Measurements from ENCODE around the gene ZNF317.
"Not testable (repeated sequence)": the region's sequence is repeated elsewhere in the genome, so short reads cannot be mapped to it uniquely, and the experiment has no call there.

Gene ZNF317

DNA sequence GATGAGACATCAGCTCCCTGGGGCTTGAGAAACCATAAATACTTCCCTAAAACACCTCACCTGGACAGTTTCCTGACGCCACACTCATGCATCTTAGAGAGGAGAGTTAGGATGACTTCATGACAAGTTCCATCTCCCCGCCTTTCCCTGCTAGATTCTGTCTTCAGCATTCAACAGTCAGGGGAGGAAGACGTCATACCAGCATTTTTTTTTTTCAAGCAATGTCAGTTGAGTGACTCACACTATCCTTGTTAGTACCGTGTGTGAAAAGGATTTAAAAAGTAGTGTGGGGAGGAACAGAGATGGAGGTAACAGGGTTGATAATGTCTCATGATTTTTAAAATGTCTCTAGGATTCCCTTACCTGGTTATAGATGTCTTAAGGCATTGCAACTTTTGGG lies 38.7 kb downstream of the ZNF317 start, which contains the start of gene OR7D2:
Gene OR7D2, plus strand, starts transcription at position 79 of the 400 bp plus-strand sequence. CDS start 6,803 bp downstream, outside the sequence.
- no peak for DNase-seq

DNA sequence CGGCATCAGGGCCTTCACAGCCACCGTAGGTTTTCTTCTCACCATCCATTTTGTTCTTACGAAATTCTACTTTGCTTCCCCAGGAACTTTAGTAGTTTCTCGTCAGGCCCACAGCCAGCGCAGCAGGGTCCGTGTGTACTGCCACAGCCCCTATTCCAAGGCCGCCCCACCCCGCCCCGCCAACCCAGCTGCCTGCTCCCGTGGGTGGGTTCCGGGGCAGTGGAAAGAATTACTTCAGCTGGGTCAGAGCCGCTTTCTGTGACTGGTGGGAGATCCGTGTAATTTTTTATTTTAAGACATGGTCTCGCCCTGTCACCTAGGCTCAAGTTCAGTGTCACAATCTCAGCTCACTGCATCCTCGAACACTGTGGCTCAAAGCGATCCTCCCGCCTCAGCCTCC lies 42.8 kb downstream of the ZNF317 start:
- DNase-seq: no peak

DNA sequence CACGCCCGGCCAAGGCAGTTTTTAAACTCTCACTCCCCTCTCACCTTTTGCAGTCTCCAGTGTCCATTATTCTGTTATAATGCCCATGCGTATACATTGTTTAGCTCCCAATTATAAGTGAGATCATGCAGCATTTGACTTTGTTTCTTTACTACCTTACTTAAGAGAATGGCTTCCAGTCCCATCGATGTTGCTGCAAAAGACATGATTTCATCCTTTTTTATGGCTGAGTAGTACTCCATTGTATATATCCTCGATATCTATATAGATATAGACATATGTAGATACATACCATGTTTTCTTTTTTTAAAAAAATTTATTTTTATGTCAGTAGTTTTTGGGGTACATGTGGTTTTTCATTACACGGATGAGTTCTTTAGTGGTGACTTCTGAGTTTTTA lies 47.0 kb downstream of the ZNF317 start:
- DNase-seq: no peak

DNA sequence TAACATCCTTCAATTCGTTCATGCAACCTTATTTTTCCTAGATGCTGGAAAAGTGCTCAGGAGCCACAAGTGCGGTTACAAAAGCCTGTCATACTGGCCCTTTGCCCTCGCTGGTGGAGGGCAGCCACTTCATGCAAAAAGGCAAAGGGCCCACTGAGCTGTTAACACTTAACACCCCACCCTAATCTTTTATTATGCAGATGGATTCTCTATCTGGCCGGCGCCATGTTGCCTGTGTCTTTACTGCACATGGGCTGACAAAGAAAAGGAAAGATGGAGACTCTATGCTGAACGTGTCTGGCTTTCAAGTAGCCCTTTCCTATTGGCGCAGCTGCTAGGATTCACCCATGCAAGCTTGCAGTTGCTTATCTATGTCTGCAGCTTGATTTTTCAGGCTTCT lies 49.3 kb downstream of the ZNF317 start:
- no peak for DNase-seq

DNA sequence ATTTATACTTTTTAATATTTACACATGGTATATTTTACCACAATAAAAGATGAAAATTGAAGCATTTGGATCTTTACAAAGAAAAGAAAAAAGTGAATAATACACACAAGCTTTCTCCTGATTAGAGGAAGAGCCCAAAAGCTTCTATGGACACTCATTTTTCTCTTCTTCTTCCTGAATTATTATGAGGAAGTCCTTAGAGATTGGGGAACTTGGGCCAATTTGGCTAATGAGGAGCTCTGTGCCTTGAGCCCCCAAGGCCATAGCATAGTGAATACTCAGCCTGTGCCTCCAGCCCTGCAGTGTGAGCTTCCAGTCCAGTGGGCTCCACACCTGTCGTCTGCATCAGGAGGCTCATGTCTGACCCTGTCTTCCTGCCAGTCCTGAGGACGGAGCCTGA lies 57.8 kb downstream of the ZNF317 start:
- DNase-seq: not testable (repeated sequence)

DNA sequence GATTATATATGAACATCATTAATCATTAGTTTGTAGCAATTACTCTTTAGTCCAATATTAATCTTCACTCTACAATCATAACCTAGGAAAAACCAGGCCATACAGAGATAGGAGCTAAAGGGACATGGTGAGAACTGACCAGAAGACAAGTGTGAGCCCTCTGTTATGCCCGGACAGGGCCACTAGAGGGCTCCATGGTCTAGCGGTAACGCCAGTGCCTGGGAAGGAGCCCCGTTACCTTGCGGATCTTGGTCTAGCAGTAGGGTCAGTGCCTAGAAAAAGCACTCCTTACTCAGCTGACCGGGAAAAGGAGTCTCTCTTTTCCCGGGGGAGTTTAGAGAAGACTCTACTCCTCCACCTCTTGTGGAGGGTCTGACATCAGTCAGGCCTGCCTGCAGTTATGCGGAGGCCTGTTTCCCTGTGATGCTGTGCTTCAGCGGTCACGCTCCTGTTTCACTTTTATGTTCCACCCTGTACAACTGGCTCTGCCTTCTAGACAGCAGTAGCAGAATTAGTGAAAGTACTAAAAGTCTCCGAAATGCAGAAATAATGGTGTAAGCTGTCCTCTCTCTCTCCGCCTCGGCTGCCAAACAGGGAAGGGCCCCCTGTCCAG lies 65.4 kb downstream of the ZNF317 start:
- DNase-seq: no peak
